Liver (tissue), 9 donors: ENCODE measurements around the gene FYTTD1. TPM values are rescaled to one million over a fixed set of nuclear protein-coding genes. Genes with fewer than 3 reads are reported as not detected.

Source experiments
- DNase-seq: peaks from one replicate; pipeline ENCODE4 v3.0.0-alpha.2; 2017; ENCODE audit warnings: low spot score
- H3K27ac ChIP-seq, 2 donors: one replicate each; pipeline ENCODE4 v1.7.0; 2013; ENCODE audit warnings: inconsistent platforms in 2 of 2, low read length in 2 of 2, control low read depth in 1 of 2, low read depth in 1 of 2, mild to moderate bottlenecking in 1 of 2
- H3K27me3 ChIP-seq, 4 donors: one replicate each; pipeline versions ENCODE4 v1.6.1 to v1.7.0; 2013; ENCODE audit warnings: low read length in 3 of 4, inconsistent platforms in 1 of 4, mild to moderate bottlenecking in 1 of 4, moderate library complexity in 1 of 4; ENCODE audit not compliant: control insufficient read depth in 4 of 4, insufficient read depth in 4 of 4
- H3K36me3 ChIP-seq, 4 donors: one replicate each; pipeline versions ENCODE4 v1.6.1 to v1.7.0; 2013; ENCODE audit warnings: low read length in 3 of 4, mild to moderate bottlenecking in 3 of 4, low read depth in 1 of 4, moderate library complexity in 1 of 4; ENCODE audit not compliant: control insufficient read depth in 4 of 4, insufficient read depth in 3 of 4
- H3K4me1 ChIP-seq, 4 donors: one replicate each; pipeline versions ENCODE4 v1.6.1 to v1.7.0; 2013; ENCODE audit warnings: low read length in 3 of 4, mild to moderate bottlenecking in 3 of 4, moderate library complexity in 1 of 4; ENCODE audit not compliant: control insufficient read depth in 4 of 4, insufficient read depth in 4 of 4
- H3K4me3 ChIP-seq, 3 donors: one replicate each; pipeline versions ENCODE4 v1.6.1 to v1.7.0; 2013; ENCODE audit warnings: low read length in 3 of 3, control low read depth in 1 of 3, low read depth in 1 of 3, mild to moderate bottlenecking in 1 of 3
- H3K9ac ChIP-seq, 2 donors: one replicate each; pipeline ENCODE4 v1.7.0; 2013; ENCODE audit warnings: low read length in 2 of 2, mild to moderate bottlenecking in 2 of 2, moderate library complexity in 2 of 2, control low read depth in 1 of 2, low read depth in 1 of 2
- H3K9me3 ChIP-seq, 4 donors: one replicate each; pipeline versions ENCODE4 v1.6.1 to v1.7.0; 2013; ENCODE audit warnings: low read length in 3 of 4; ENCODE audit not compliant: control insufficient read depth in 4 of 4
- CTCF ChIP-seq: fragments of 150-350 bp; IDR thresholded peaks from 2 replicates; pipeline ENCODE4 v1.5.1; 2017; ENCODE audit warnings: improper control_type of control experiment, low read depth, low read length; ENCODE audit not compliant: missing input control
- EGR1 ChIP-seq, 2 donors: IDR thresholded peaks; 2 replicates each; pipeline ENCODE4 v1.6.1; 2016 to 2018; ENCODE audit warnings: antibody characterized with exemption in 2 of 2, low read depth in 2 of 2
- FOXA1 ChIP-seq: IDR thresholded peaks from 2 replicates; pipeline ENCODE4 v1.6.1; 2016; ENCODE audit warnings: antibody characterized with exemption
- FOXA2 ChIP-seq: IDR thresholded peaks from 2 replicates; pipeline ENCODE4 v1.6.1; 2016; ENCODE audit warnings: antibody characterized with exemption
- GABPA ChIP-seq, 2 donors: IDR thresholded peaks in 1 of 2; conservative IDR thresholded peaks in 1 of 2; 2 replicates each; pipeline ENCODE4 v1.6.1; 2016; ENCODE audit warnings: antibody characterized with exemption in 2 of 2, mild to moderate bottlenecking in 1 of 2, moderate library complexity in 1 of 2
- HNF4A ChIP-seq, 2 donors: conservative IDR thresholded peaks; 2 replicates each; pipeline ENCODE4 v1.6.1; 2016; ENCODE audit warnings: antibody characterized with exemption in 2 of 2, mild to moderate bottlenecking in 2 of 2
- HNF4G ChIP-seq: IDR thresholded peaks from 2 replicates; pipeline ENCODE4 v1.6.1; 2016; ENCODE audit warnings: antibody characterized with exemption
- JUND ChIP-seq, 2 donors: IDR thresholded peaks; 2 replicates each; pipeline ENCODE4 v1.6.1; 2016; ENCODE audit warnings: antibody characterized with exemption in 2 of 2
- NR2F2 ChIP-seq: IDR thresholded peaks from 2 replicates; pipeline ENCODE4 v1.6.1; 2016; ENCODE audit warnings: antibody characterized with exemption
- RAD21 ChIP-seq, 2 donors: IDR thresholded peaks; 2 replicates each; pipeline ENCODE4 v1.6.1; 2016; ENCODE audit warnings: antibody characterized with exemption in 2 of 2, mild to moderate bottlenecking in 2 of 2
- REST ChIP-seq: IDR thresholded peaks from 2 replicates; pipeline ENCODE4 v1.6.1; 2016; ENCODE audit warnings: antibody characterized with exemption, mild to moderate bottlenecking
- RXRA ChIP-seq, 2 donors: IDR thresholded peaks; 2 replicates each; pipeline ENCODE4 v1.6.1; 2017 to 2018; ENCODE audit warnings: antibody characterized with exemption in 2 of 2, mild to moderate bottlenecking in 1 of 2
- SP1 ChIP-seq: IDR thresholded peaks from 2 replicates; pipeline ENCODE4 v1.6.1; 2018; ENCODE audit warnings: antibody characterized with exemption, mild to moderate bottlenecking
- TAF1 ChIP-seq: conservative IDR thresholded peaks from 2 replicates; pipeline ENCODE4 v1.6.1; 2016; ENCODE audit warnings: antibody characterized with exemption, mild to moderate bottlenecking
- YY1 ChIP-seq: IDR thresholded peaks from 2 replicates; pipeline ENCODE4 v1.6.1; 2016; ENCODE audit warnings: antibody characterized with exemption, mild to moderate bottlenecking
- ZBTB33 ChIP-seq: IDR thresholded peaks from 2 replicates; pipeline ENCODE4 v1.6.1; 2016; ENCODE audit warnings: antibody characterized with exemption
- WGBS: extraction: QIAGEN DNeasy Blood & Tissue Kit; methylation state at CpG from one replicate; pipeline ENCODE4 v1.1.7; 2013; 5-methylcytosine and 5-hydroxymethylcytosine counted together
- polyA plus RNA-seq, 2 donors: library from polyadenylated mRNA; stranded (reverse) in 1 of 2; unstranded in 1 of 2; fragments of 200-250 nt in 1 of 2; fragments of >200 nt in 1 of 2; fragmentation: Nextera tagmentation in 1 of 2; extraction: Ambion mirVana in 1 of 2; gene quantifications; one replicate each; pipeline versions ENCODE4 v1.2.1 to v1.2.3, GENCODE V29; 2013 to 2015
- total RNA-seq, 2 donors: library from RNA; depleted of rRNA; stranded (reverse); fragments of >200 nt; gene quantifications; one replicate each; pipeline ENCODE4 v1.2.3, GENCODE V29; 2014
- TF ChIP-seq, protein P1 (sequence below): IDR thresholded peaks from 2 replicates; pipeline ENCODE4 v1.6.1; 2016; ENCODE audit warnings: antibody characterized with exemption
- TF ChIP-seq, protein P2 (sequence below): IDR thresholded peaks from 2 replicates; pipeline ENCODE4 v1.6.1; 2016; ENCODE audit warnings: antibody characterized with exemption
- donor health status: healthy.
- donor health status: healthy.
- donor health status: healthy.
- donor health status: healthy.
- donor health status: healthy.

FYTTD1 gene
- total and polyA plus RNA-seq, 4 donors = 11.5 to 22.7 (median 16.0) TPM

GRCh38 chr3:197720694-197721093 is 29.0 kb upstream of the FYTTD1 start:
- TF ChIP-seq HNF4A (conservative IDR thresholded peaks at IDR 0.05) = no peak
- TF ChIP-seq GABPA (IDR thresholded peaks at IDR 0.05 in 1 of 2, conservative IDR thresholded peaks at IDR 0.05 in 1 of 2) = no peak
- TF ChIP-seq, protein P1, sequence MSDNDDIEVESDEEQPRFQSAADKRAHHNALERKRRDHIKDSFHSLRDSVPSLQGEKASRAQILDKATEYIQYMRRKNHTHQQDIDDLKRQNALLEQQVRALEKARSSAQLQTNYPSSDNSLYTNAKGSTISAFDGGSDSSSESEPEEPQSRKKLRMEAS = no peak
- no peak for TF ChIP-seq FOXA1
- no peak for TF ChIP-seq YY1
- TF ChIP-seq REST = no peak
- TF ChIP-seq FOXA2 = no peak
- TF ChIP-seq RAD21 (IDR thresholded peaks at IDR 0.05) = no peak
- no peak for TF ChIP-seq SP1
- no peak for TF ChIP-seq HNF4G
- TF ChIP-seq JUND (IDR thresholded peaks at IDR 0.05) = no peak
- TF ChIP-seq, protein P2, sequence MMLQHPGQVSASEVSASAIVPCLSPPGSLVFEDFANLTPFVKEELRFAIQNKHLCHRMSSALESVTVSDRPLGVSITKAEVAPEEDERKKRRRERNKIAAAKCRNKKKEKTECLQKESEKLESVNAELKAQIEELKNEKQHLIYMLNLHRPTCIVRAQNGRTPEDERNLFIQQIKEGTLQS = no peak
- TF ChIP-seq ZBTB33 = no peak
- TF ChIP-seq CTCF = no peak
- no peak for TF ChIP-seq EGR1 (IDR thresholded peaks at IDR 0.05; ENCODE audit: low read depth in 2 of 2)
- no peak for TF ChIP-seq TAF1
- 92% methylated on average over 10 of the region's 10 CpGs for WGBS
- no peaks in the 10 kb centered on the region for H3K4me1 ChIP-seq
- DNase-seq = no peak
- H3K9me3 ChIP-seq = no peaks in the 10 kb centered on the region
- H3K4me3 ChIP-seq = no peak overlapping the region
- H3K27ac ChIP-seq = no peak overlapping the region
- H3K36me3 ChIP-seq = peaks cover 0 to 3% (median 1%) of the 10 kb centered on the region in 4 donors
- H3K9ac ChIP-seq = no peak overlapping the region
- H3K27me3 ChIP-seq = no peaks in the 10 kb centered on the region

DNA sequence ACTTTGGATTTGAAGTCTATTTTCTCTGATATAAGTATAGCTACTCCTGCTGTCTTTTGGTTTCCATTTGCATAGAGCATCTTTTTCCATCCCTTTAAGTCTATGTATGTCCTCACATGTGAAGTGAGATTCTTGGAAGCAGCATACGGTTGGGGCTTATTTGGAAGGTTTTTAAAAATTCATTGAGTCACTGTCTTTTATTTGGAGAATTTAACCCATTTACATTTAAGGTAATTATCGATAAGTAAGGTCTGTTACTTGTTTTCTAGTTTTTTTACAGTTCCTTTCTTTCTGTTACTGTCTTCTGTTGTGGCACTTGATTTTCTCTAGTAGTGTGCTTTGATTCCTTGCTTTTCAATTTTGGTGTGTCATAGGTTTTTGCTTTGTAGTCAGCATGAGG is 26.9 kb upstream of the FYTTD1 start:
- H3K4me3 ChIP-seq = no peak overlapping the region
- peaks cover 0 to under 1% (median 0%) of the 10 kb centered on the region in 4 donors for H3K36me3 ChIP-seq
- H3K9ac ChIP-seq = no peak overlapping the region
- DNase-seq = no peak
- WGBS = 97% methylated on average over 2 of the region's 2 CpGs
- H3K27ac ChIP-seq = no peak overlapping the region
- H3K4me1 ChIP-seq = no peaks in the 10 kb centered on the region
- no peaks in the 10 kb centered on the region for H3K9me3 ChIP-seq
- H3K27me3 ChIP-seq = no peaks in the 10 kb centered on the region
- TF ChIP-seq SP1 (no peak), REST (no peak), EGR1 (IDR thresholded peaks at IDR 0.05; ENCODE audit: low read depth in 2 of 2) (no peak), HNF4G (no peak), HNF4A (conservative IDR thresholded peaks at IDR 0.05) (no peak), JUND (IDR thresholded peaks at IDR 0.05) (no peak), CTCF (no peak), FOXA1 (no peak), RXRA (IDR thresholded peaks at IDR 0.05) (no peak), GABPA (IDR thresholded peaks at IDR 0.05 in 1 of 2, conservative IDR thresholded peaks at IDR 0.05 in 1 of 2) (no peak), NR2F2 (no peak)
- TF ChIP-seq, protein P2 = no peak
